ENCODE results near the gene TMCO2.

- TF ChIP-seq CTCF (IDR thresholded peaks at IDR 0.05): no peak
- no peak for TF ChIP-seq POLR2AphosphoS5 (IDR thresholded peaks at IDR 0.05)
Measured at GRCh38 chr1:40273547-40274166, 25.9 kb downstream of the TMCO2 start.
